ENCODE results near the gene ZNF740.

ZNF740 gene

GRCh38 chr12:53214687-53215455 is 34.3 kb downstream of the ZNF740 start:
- no peak for DNase-seq

DNA sequence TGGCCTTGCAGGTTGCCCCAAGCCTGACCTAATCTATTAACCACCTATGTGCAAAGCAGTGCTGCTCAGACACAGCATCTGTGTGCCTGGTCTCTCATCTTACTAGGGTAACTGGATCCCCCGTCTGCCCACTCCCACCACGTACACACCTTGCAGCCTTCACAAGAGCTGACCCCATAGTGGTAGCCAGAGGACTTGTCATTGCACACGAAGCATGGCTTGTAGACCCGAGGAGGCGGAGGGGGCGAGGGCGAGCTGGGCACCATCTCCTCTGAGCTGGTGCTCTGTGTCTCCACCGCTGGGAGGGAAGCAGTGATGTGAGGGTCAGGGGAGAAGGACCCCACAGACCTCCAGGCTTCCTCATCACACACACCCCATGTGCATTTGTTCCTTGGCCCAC is 35.0 kb downstream of the ZNF740 start:
- no peak for DNase-seq

GRCh38 chr12:53217051-53217930 is 36.8 kb downstream of the ZNF740 start:
- no peak for DNase-seq

DNA sequence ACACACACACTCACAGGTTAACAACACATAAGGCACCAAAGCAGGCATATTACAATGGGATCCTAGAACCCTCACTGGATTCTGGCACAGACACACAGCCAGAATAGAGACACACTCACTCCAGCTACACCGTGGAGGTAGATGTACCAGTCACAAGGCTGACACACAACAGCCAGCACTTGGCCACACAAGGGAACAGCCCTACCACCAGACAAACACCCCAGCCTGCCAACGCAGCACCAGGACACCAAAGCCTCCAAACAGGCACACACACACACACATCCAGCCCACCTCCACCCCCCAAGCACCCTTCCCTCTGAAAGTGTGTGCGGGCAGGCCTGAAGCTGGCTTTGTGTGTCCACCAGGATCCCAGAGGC is 37.4 kb downstream of the ZNF740 start:
- DNase-seq: no peak

DNA sequence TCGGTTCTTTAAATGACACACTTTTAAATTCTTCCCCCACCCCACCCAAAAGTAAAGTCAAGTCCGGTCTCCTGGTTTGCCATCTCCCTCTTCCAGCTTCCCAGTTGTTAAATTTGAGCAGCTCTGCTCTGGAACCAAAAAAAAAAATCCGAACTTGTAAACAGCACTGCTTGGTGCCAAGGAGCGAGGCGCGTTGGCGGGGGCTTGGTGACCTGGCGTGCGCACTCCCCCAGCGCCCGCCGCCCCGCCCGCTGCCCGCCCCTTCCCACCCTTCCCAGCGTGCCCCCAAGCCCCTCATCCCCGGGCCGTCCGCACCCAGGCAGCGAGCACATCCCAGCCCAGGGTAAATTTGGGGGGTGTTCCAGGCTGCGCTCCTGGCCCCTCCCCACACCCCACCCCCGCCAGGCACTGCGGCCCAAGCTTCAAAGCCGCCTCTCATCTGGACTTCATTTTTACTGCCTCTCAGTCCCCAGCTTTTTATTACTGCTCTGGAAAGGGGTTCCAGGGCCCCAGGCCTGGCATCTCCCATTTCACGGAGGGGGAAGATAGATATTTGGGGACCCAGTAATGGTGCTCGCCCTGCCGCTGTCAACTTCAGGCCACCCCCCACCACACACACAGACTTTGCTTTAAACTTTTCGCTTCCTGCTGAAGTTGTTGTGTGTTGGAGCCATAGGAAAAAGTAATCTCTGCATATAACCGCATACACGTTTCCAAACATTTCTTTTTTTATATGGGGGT is 38.2 kb downstream of the ZNF740 start:
- no peak for DNase-seq

- DNase-seq: no peak
Observed at GRCh38 chr12:53219292-53219955, 38.9 kb downstream of the ZNF740 start.

GRCh38 chr12:53219956-53220693 is 39.6 kb downstream of the ZNF740 start:
- peak; percentile 65 for DNase-seq

GRCh38 chr12:53220694-53221202 is 40.2 kb downstream of the ZNF740 start:
- peak; percentile 68 for DNase-seq

- peak; percentile 37 for DNase-seq
Observed at GRCh38 chr12:53221203-53222080, 40.9 kb downstream of the ZNF740 start.

DNA sequence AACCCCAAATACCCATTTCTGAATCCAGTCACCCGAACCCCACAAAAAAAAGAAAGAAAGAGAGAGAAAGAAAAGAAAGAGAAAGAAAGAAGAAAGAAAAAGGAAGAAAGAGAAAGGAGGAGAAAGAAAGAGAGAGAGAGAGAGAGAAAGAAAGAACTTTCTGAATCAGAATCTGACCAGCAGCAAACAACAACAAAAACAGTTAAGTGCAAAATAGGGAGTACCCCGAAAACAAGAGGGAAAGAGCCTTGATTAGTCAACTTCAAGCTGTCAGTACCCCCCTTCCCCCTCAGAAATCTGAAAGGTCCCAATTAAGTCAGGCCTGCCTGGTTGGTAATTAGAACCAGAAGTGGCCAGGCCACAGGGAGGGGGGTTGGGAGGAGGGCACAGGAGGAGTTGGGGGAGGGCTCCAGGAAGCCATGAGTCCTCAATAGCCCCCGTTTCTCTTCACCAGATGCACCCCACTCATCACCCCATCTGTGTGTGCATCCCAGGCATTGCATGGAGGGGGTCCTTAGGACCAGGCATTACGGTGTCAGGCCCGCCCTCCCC is 41.7 kb downstream of the ZNF740 start:
- DNase-seq: no peak

DNA sequence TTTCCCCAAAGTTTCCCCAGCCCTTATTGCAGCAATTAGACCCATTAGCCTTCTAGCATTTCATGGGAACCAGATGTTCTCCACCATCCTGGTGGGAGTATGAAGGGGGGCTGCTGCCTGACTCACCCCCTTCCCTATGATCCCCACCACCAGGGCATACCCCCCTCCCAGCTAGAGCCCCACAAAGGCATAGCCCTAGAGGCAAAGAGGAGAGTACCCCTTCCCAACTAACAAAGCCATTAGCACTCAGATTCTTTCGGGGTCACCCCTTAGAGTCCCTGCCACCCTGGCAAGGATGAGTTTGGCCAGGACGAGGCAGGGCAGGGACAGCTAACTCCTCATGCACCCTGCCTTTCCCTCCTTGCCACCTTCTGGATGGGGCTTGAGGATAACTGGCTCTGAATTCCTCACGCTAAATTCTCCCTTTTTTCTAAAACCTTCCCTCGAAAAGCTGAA is 42.3 kb downstream of the ZNF740 start:
- DNase-seq: no peak

- DNase-seq: no peak
Observed at GRCh38 chr12:53223389-53224060, 43.0 kb downstream of the ZNF740 start.

- no peak for DNase-seq
Observed at GRCh38 chr12:53224061-53224896, 43.8 kb downstream of the ZNF740 start.

- no peak for DNase-seq
Observed at GRCh38 chr12:53224897-53225634, 44.5 kb downstream of the ZNF740 start.

DNA sequence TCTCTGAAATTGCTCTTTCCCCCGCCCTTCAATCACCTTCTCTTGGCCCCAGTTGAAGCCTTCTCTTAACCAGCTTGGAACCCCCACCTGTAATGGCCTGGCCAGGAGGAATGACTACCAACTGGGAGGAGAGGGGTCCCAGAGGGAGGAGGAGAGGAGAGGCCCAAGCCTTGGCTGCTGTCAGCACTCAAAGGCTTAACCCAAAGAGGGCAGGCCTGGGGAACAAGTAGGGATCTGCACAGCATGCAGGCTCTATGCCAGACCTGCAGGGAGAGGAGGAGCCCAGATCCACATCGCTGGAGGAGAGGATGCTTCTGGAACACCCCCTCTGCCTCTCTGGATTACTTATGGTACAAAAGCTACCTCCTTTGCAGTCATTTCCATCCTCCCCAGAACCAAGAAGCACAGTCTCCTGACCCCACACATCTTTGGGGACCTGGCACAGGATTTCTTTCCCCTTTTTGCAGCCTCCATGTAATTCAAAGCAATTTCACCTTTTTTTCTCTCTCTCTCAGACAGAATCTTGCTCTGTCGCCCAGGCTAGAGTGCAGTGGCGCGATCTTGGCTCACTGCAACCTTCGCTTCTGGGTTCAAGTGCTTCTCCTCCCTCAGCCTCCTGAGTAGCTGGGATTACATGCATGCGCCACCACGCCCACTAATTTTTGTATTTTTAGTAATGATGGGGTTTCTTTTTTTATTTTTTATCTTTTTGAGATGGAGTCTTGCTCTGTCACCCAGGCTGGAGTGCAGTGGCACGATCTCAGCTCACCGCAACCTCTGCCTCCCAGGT is 45.3 kb downstream of the ZNF740 start:
- DNase-seq: no peak

DNA sequence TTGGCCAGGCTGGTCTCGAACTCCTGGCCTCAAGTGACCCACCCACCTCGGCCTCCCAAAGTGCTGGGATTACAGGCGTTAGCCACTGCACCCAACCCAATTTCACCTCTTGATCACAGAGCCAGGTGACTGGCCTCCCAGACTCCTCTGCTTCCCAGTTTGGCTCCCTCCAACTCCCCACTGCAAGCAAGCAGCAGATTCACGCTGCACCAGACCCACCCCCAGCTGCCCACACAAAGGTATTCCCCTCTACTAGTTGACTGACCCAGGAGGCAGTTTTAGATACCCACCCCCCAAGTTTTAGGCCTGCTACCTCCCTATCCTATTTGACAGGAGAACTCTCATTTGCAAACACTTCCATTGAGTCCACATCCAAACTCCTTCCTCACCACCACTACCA is 46.3 kb downstream of the ZNF740 start:
- DNase-seq: no peak

DNA sequence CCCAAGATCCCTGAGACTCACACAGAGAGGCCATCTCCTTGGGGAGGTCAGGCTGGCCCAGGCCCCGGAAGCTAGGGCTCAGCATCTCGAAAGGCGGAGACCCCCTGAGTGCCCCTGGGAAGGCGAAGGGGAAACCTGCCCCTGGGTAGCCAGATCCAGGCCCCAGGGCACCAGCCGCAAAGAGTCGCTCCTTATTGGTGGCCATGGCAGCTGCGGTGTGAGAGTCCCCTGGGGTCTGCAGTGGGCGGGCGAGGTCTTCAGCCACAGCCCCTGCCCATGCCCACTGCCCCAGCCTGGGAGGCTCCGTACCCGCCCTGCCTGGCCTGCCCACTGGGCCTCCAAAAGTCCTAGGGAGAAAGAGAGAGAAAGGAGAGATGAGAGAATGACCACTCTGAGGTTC is 46.8 kb downstream of the ZNF740 start:
- DNase-seq: no peak
